Measurements from ENCODE around the gene FIS1.

The FIS1 gene

GRCh38 chr7:101235050-101235449 is 9.8 kb downstream of the FIS1 start:
- Histone ChIP-seq H3K79me2 (ENCODE audit: control insufficient read depth, low read length) (no peaks in the 10 kb centered on the region), H3K9me3 (ENCODE audit: control insufficient read depth, insufficient read depth, low read length) (no peaks in the 10 kb centered on the region), H3K36me3 (ENCODE audit: control insufficient read depth, low read length) (peaks cover 35% of the 10 kb centered on the region), H3K4me3 (ENCODE audit: low read length) (no peak overlapping the region), H3K4me1 (ENCODE audit: control insufficient read depth, low read length) (no peaks in the 10 kb centered on the region), H3F3A (ENCODE audit: control insufficient read depth, insufficient read depth) (no peaks in the 10 kb centered on the region), H3K27ac (ENCODE audit: low read depth, low read length) (no peak overlapping the region), H3K27me3 (ENCODE audit: control insufficient read depth, low read length) (no peaks in the 10 kb centered on the region), H3K4me2 (ENCODE audit: low read length) (no peak overlapping the region), H3K9me2 (replicated peaks; ENCODE audit: control insufficient read depth, low read length) (no peaks in the 10 kb centered on the region), H4K20me1 (ENCODE audit: control insufficient read depth, insufficient read depth, low read depth, low read length) (0 out of 2 replicates have a peak, but pooled peaks cover 4% of the 10 kb centered on the region)
- TF ChIP-seq EZH2phosphoT487 (IDR thresholded peaks at IDR 0.05; ENCODE audit: borderline replicate concordance, low read length) (no peak), CTCF (IDR thresholded peaks at IDR 0.05; ENCODE audit: low read depth, low read length, poor library complexity, severe bottlenecking) (peak; percentile 62)

- H3K4me2 ChIP-seq (ENCODE audit: low read length) = no peak overlapping the region
- no peaks in the 10 kb centered on the region for H3K79me2 ChIP-seq (ENCODE audit: control insufficient read depth, low read length)
- H3K36me3 ChIP-seq (ENCODE audit: control insufficient read depth, low read length) = peaks cover 31% of the 10 kb centered on the region
- no peaks in the 10 kb centered on the region for H3K27me3 ChIP-seq (ENCODE audit: control insufficient read depth, low read length)
- H4K20me1 ChIP-seq (ENCODE audit: control insufficient read depth, insufficient read depth, low read depth, low read length) = 0 out of 2 replicates have a peak, but pooled peaks cover 4% of the 10 kb centered on the region
- no peaks in the 10 kb centered on the region for H3K9me3 ChIP-seq (ENCODE audit: control insufficient read depth, insufficient read depth, low read length)
- H3K27ac ChIP-seq (ENCODE audit: low read depth, low read length) = no peak overlapping the region
- H3K4me1 ChIP-seq (ENCODE audit: control insufficient read depth, low read length) = no peaks in the 10 kb centered on the region
- H3F3A ChIP-seq (ENCODE audit: control insufficient read depth, insufficient read depth) = no peaks in the 10 kb centered on the region
- no peaks in the 10 kb centered on the region for H3K9me2 ChIP-seq (replicated peaks; ENCODE audit: control insufficient read depth, low read length)
- no peak overlapping the region for H3K4me3 ChIP-seq (ENCODE audit: low read length)
- TF ChIP-seq CTCF (IDR thresholded peaks at IDR 0.05; ENCODE audit: low read depth, low read length, poor library complexity, severe bottlenecking) (no peak), EZH2phosphoT487 (IDR thresholded peaks at IDR 0.05; ENCODE audit: borderline replicate concordance, low read length) (no peak)
Measured at GRCh38 chr7:101234636-101235035, 10.2 kb downstream of the FIS1 start.

GRCh38 chr7:101233907-101234547 is 10.9 kb downstream of the FIS1 start:
- Histone ChIP-seq H3K9me3 (ENCODE audit: control insufficient read depth, insufficient read depth, low read length) (no peaks in the 10 kb centered on the region), H3K27ac (ENCODE audit: low read depth, low read length) (no peak overlapping the region), H3K36me3 (ENCODE audit: control insufficient read depth, low read length) (peaks cover 27% of the 10 kb centered on the region), H3F3A (ENCODE audit: control insufficient read depth, insufficient read depth) (no peaks in the 10 kb centered on the region), H4K20me1 (ENCODE audit: control insufficient read depth, insufficient read depth, low read depth, low read length) (0 out of 2 replicates have a peak, but pooled peaks cover 4% of the 10 kb centered on the region), H3K4me2 (ENCODE audit: low read length) (no peak overlapping the region), H3K79me2 (ENCODE audit: control insufficient read depth, low read length) (no peaks in the 10 kb centered on the region), H3K27me3 (ENCODE audit: control insufficient read depth, low read length) (no peaks in the 10 kb centered on the region), H3K4me1 (ENCODE audit: control insufficient read depth, low read length) (no peaks in the 10 kb centered on the region), H3K9me2 (replicated peaks; ENCODE audit: control insufficient read depth, low read length) (no peaks in the 10 kb centered on the region), H3K4me3 (ENCODE audit: low read length) (no peak overlapping the region)
- TF ChIP-seq CTCF (IDR thresholded peaks at IDR 0.05; ENCODE audit: low read depth, low read length, poor library complexity, severe bottlenecking) (no peak), EZH2phosphoT487 (IDR thresholded peaks at IDR 0.05; ENCODE audit: borderline replicate concordance, low read length) (no peak)
